A673 (cell line): ENCODE measurements around the gene ASH1L. TPM values are rescaled to one million over a fixed set of nuclear protein-coding genes. Genes with fewer than 3 reads are reported as not detected.
A peak's percentile ranks its signal among the peaks of the same experiment; 100 is the strongest.

ENCODE experiments used
- BruUV-seq: library from RNA; stranded (reverse); fragments of 400-500 nt; replicated peaks from 2 replicates; lab custom pipeline; 2021; lab: Mats Ljungman, UMichigan
- CTCF ChIA-PET: fragments of 300-600 bp; sonication (Branson Sonifier 250); formaldehyde crosslinking; loops from one replicate; lab custom pipeline; 2022; ENCODE audit warnings: antibody characterized with exemption; lab: Charles Lee
- POLR2A ChIA-PET: fragments of 300-600 bp; sonication (Branson Sonifier 250); formaldehyde crosslinking; loops from one replicate; lab custom pipeline; 2022; ENCODE audit warnings: antibody characterized with exemption; ENCODE audit not compliant: low non-redundant PET; lab: Charles Lee
- DNase-seq: peaks from one replicate; pipeline ENCODE4 v3.0.0-alpha.2; 2015; ENCODE audit warnings: low spot score
- H3K27ac ChIP-seq: fragments of 200-600 bp; sonication (generic); 2 replicates; pipeline ENCODE4 v1.5.1; 2016; ENCODE audit warnings: mixed run types, low read depth, mild to moderate bottlenecking, mixed read lengths, antibody characterized with exemption, low read length; ENCODE audit not compliant: poor library complexity, severe bottlenecking
- H3K27me3 ChIP-seq: fragments of 200-600 bp; sonication (generic); replicated peaks from 2 replicates; pipeline ENCODE4 v1.6.1; 2017; ENCODE audit warnings: mixed run types, low read depth, mild to moderate bottlenecking, mixed read lengths, antibody characterized with exemption, low read length; ENCODE audit not compliant: insufficient read depth, poor library complexity
- H3K36me3 ChIP-seq: fragments of 200-600 bp; sonication (generic); 2 replicates; pipeline ENCODE4 v1.6.1; 2016; ENCODE audit warnings: mixed run types, mild to moderate bottlenecking, mixed read lengths, antibody characterized with exemption, low read length; ENCODE audit not compliant: insufficient read depth, poor library complexity, severe bottlenecking
- H3K4me1 ChIP-seq: fragments of 200-600 bp; sonication (generic); 2 replicates; pipeline ENCODE4 v1.6.1; 2017; ENCODE audit warnings: mixed run types, mild to moderate bottlenecking, mixed read lengths, antibody characterized with exemption, low read length; ENCODE audit not compliant: insufficient read depth, poor library complexity, severe bottlenecking
- H3K4me3 ChIP-seq: fragments of 200-600 bp; sonication (generic); 2 replicates; pipeline ENCODE4 v1.5.1; 2016; ENCODE audit warnings: low read depth, mixed run types, mild to moderate bottlenecking, mixed read lengths, low read length; ENCODE audit not compliant: poor library complexity, severe bottlenecking
- H3K9me3 ChIP-seq: fragments of 200-600 bp; sonication (generic); 2 replicates; pipeline ENCODE4 v1.6.1; 2016; ENCODE audit warnings: mixed run types, low read depth, mild to moderate bottlenecking, mixed read lengths, antibody characterized with exemption, low read length; ENCODE audit not compliant: poor library complexity, severe bottlenecking
- EZH2 ChIP-seq: fragments of 200-600 bp; sonication (generic); IDR thresholded peaks from 2 replicates; pipeline ENCODE4 v1.6.1; 2017; ENCODE audit warnings: borderline replicate concordance, low read depth, mild to moderate bottlenecking, mixed read lengths, antibody characterized with exemption, low read length; ENCODE audit not compliant: poor library complexity, severe bottlenecking
- intact Hi-C: fragments of 100-400 bp; cut with micrococcal nuclease; formaldehyde crosslinking; loops from one replicate; pipeline ENCODE4 v1.10.0; 2022; ENCODE audit not compliant: unreplicated experiment
- total RNA-seq: library from RNA; stranded (reverse); gene quantifications from 2 replicates; pipeline ENCODE4 v1.2.3, GENCODE V29; 2021
- TF ChIP-seq, protein P1 (sequence below): fragments of 300-800, 200-600 bp; sonication (generic); conservative IDR thresholded peaks from 2 replicates; pipeline ENCODE4 v1.5.1; 2017; ENCODE audit warnings: low read depth, mild to moderate bottlenecking, antibody characterized with exemption, low read length, moderate library complexity, mixed read lengths

The ASH1L gene
- total RNA-seq, 1 experiment from 2014 or later = 49.6 TPM

DNA sequence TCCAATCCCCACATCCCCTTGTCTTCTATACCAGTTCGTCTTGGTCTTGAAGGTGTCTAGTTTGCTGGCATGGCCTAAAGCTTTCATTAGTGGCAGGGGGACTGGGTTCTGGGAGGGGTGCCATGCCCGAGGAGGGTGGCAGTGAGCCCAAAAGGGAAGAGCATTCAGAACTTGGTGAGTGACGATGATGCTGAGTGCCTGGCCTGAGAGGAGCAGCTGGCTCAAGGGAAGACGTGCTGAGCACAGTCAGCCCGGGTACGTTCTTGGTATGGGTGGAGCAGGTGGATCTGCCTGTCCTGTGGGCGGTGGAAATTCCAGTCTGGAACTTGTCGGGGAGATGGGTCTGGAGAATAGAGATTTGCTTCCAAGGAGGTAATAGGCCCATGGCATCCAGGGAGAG lies 249.3 kb downstream of the ASH1L start:
- TF ChIP-seq EZH2 = no peak
- H3K4me3 ChIP-seq = no peak overlapping the region
- BruUV-seq = no TSS peak
- peaks cover 13% of the 10 kb centered on the region for H3K4me1 ChIP-seq
- peaks cover 66% of the 10 kb centered on the region for H3K36me3 ChIP-seq
- no peak for DNase-seq
- no peaks in the 10 kb centered on the region for H3K27me3 ChIP-seq
- intact Hi-C loops = no loop called here
- no peaks in the 10 kb centered on the region for H3K9me3 ChIP-seq
- POLR2A ChIA-PET = no interaction called here
- CTCF ChIA-PET = interaction anchor here (0.6 kb wide), 1 partner anchor 64 kb away, joined by 3 read pairs; no protein-coding TSS in a partner anchor
- H3K27ac ChIP-seq = no peak overlapping the region

DNA sequence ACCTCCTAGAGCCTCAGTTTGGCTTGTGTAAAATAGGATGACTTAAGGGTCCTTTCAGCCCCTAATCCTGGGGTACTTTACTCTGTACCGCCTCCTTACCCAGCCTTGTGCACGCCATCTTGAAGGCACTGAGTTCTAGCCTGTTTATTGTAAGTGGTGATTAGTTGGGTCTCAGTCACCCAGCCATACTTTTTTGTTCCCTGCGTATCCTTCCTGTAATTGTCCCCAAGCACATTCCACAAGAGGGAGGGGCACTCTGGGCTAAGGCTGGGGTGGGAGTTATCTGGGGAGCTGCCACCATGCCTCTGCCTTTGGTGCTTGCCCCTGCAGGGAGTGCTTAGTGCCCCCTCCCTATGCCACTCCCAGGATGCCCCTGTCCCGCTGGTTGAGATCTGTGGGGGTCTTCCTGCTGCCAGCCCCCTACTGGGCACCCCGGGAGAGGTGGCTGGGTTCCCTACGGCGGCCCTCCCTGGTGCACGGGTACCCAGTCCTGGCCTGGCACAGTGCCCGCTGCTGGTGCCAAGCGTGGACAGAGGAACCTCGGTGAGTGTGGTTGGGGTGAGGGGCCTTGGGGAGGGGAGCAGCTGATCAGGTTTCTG lies 253.1 kb downstream of the ASH1L start:
- Histone ChIP-seq H3K4me1 (peaks cover 29% of the 10 kb centered on the region), H3K4me3 (peak overlapping the region; percentile 76), H3K9me3 (no peaks in the 10 kb centered on the region), H3K27me3 (no peaks in the 10 kb centered on the region), H3K27ac (peak overlapping the region; percentile 96), H3K36me3 (peaks cover 37% of the 10 kb centered on the region)
- intact Hi-C loops = loop anchor here (2.0 kb wide), 1 partner anchor 27 kb away; no protein-coding TSS in a partner anchor
- ChIA-PET CTCF (interaction anchor here (0.6 kb wide), 1 partner anchor 28 kb away, joined by 4 read pairs; no protein-coding TSS in a partner anchor), POLR2A (no interaction called here)
- peak; percentile 76 for DNase-seq
- no TSS peak for BruUV-seq
- TF ChIP-seq, protein P1, sequence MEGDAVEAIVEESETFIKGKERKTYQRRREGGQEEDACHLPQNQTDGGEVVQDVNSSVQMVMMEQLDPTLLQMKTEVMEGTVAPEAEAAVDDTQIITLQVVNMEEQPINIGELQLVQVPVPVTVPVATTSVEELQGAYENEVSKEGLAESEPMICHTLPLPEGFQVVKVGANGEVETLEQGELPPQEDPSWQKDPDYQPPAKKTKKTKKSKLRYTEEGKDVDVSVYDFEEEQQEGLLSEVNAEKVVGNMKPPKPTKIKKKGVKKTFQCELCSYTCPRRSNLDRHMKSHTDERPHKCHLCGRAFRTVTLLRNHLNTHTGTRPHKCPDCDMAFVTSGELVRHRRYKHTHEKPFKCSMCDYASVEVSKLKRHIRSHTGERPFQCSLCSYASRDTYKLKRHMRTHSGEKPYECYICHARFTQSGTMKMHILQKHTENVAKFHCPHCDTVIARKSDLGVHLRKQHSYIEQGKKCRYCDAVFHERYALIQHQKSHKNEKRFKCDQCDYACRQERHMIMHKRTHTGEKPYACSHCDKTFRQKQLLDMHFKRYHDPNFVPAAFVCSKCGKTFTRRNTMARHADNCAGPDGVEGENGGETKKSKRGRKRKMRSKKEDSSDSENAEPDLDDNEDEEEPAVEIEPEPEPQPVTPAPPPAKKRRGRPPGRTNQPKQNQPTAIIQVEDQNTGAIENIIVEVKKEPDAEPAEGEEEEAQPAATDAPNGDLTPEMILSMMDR = no peak; the same call in 1 of the 2 replicates

DNA sequence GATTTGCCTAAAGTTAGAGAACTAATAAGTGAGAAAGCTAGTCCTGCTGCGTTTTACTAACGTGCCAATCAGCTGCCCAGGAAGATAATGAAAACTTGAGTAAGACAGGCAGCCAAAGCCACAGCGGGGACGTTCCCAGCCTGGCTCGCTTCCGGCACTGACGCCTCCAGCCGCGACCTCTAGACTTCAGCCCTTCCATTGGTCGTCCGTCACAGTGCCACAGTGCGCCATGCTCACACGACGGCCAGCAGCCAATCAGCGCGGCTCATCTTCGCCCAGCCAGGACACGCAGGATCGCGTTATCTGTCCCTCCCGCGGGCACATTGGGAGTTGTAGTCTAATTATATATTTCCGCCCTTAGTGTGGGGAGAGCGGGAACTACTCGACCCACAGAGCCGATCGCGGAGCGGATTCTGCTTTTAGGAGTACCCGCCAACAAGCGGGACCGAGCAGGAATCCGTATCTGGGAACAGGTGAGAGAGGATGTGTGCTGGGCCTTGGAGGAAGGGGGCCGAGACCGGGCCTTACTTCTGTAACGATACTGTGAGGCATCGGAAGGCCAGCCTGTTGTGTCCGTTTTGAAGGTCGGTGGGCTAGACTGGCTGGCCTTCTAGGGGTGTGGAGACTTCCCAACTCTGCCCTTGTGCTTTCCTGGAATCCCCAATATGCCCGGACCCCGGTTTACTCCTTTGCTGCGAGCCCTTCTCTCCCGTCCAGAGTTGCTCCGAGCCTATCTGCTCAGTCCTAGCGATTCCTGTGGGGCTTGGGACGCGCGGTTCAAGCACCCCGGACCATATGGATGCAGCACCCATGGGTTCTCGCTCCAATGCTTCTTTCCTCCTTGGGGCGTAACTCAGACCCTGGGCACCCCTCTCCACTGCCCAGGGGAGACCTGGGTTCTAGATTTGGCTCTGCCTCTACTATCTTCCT lies 253.8 kb downstream of the ASH1L start, which contains the start of gene FDPS:
Gene FDPS (plus strand): TSS at position 374 of the 930 bp plus-strand sequence. CDS start 924 bp downstream, outside the sequence.
- POLR2A ChIA-PET = no interaction called here
- TSS peak; percentile 92 for BruUV-seq
- TF ChIP-seq, protein P1 = no peak
- TF ChIP-seq EZH2 = no peak
- Histone ChIP-seq H3K36me3 (peaks cover 30% of the 10 kb centered on the region), H3K27ac (peak within 1 kb of the TSS; percentile 96), H3K27me3 (no peaks in the 10 kb centered on the region), H3K9me3 (no peaks in the 10 kb centered on the region), H3K4me3 (peak within 1 kb of the TSS; percentile 76), H3K4me1 (peaks cover 29% of the 10 kb centered on the region)
- CTCF ChIA-PET = interaction anchor here (0.6 to 1.4 kb wide), 3 partner anchors 15 to 196 kb away, joined by 4 to 5 read pairs (median 4); no protein-coding TSS in a partner anchor
- peak; percentile 100 for DNase-seq
- intact Hi-C loops = loop anchor here (1.0 to 2.0 kb wide), 2 partner anchors 26 to 64 kb away; no protein-coding TSS in a partner anchor
